Fibroblast of the aortic adventitia (primary cell): ENCODE measurements around the gene PARD6G. TPM values are rescaled to one million over a fixed set of nuclear protein-coding genes. Genes with fewer than 3 reads are reported as not detected.

Experiments used
- DNase-seq: peaks from one replicate; pipeline ENCODE4 v3.0.0-alpha.2; 2010; ENCODE audit warnings: low read depth
- H3K4me3 ChIP-seq: 2 replicates; pipeline ENCODE4 v1.5.1; 2011; ENCODE audit warnings: low read depth, mild to moderate bottlenecking, control low read depth, low read length, moderate library complexity
- CTCF ChIP-seq: IDR thresholded peaks from 2 replicates; pipeline ENCODE4 v1.5.1; 2011; ENCODE audit warnings: mild to moderate bottlenecking, low read length, control low read depth, inconsistent platforms; ENCODE audit not compliant: insufficient read depth
- total RNA-seq: library from RNA; depleted of rRNA; stranded (reverse); fragments of >200 nt; gene quantifications from 2 replicates; pipeline ENCODE4 v1.2.3, GENCODE V29; 2012; ENCODE audit warnings: low replicate concordance

Gene PARD6G
- total RNA-seq, 1 donor, result 0.54 TPM

DNA sequence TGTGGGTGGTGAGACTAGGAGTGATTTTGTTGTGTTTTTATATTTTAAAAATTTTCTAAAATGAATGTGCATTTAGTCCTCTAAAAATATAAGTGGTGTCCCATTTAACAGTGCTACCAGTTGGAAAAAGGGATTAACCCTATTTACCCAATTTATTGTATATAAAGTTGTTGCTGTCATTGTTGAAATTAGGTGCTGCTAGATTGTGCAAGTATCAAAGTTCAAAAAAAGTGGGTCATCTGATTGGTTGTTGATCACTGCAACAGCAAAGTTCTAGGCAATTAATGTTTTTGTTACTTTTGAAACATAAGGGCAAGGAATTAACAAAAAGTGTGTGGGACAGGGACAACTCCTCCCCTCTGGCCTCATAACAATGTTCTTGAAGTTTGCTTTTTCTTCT lies 97.6 kb downstream of the PARD6G start:
- no peak for TF ChIP-seq CTCF
- no peak for DNase-seq
- H3K4me3 ChIP-seq, result no peak overlapping the region

DNA sequence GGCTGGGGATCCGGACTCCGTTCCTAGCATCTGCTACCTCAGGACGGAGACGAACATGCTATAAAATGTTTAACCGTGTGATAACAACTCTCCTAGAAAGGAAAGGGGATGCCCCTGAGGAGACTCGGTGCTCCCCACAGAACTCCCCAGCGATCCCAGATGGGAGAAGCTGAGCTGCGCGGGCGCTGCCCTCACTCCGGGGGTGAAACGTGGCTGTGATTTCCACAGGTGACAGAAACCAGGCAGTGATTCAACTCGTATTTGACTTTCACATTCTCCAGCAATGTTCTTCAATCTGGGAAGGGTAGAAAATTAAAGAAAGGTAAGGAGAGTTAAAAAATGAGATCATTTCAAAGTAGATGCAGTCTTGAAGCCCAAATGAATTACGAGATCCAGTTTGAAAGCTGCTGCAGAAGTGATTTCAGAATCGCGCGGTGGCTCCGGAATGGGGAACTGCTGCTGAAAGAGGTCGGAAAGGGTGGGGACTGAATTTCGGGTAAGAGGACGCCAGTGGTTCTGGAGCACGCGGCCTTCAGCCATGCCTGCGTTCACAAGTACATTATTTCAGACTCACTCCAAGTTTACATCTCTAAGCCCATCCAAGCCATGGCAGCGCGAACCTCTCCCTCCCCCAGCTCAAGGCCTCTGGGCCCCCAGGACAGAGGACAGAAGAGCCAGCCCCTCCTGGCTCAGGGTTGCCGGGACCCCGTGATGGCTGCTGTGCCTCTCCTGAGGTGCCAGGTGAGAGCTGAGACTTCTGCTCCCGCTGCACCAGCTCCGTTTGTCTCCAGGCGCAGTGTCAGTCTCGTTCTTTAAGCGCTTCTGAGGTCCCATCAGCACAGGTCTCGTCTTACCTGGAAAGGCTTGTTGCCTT lies 98.8 kb downstream of the PARD6G start:
- TF ChIP-seq CTCF, result no peak
- H3K4me3 ChIP-seq, result peak overlapping the region; percentile 80
- DNase-seq, result peak; percentile 39

DNA sequence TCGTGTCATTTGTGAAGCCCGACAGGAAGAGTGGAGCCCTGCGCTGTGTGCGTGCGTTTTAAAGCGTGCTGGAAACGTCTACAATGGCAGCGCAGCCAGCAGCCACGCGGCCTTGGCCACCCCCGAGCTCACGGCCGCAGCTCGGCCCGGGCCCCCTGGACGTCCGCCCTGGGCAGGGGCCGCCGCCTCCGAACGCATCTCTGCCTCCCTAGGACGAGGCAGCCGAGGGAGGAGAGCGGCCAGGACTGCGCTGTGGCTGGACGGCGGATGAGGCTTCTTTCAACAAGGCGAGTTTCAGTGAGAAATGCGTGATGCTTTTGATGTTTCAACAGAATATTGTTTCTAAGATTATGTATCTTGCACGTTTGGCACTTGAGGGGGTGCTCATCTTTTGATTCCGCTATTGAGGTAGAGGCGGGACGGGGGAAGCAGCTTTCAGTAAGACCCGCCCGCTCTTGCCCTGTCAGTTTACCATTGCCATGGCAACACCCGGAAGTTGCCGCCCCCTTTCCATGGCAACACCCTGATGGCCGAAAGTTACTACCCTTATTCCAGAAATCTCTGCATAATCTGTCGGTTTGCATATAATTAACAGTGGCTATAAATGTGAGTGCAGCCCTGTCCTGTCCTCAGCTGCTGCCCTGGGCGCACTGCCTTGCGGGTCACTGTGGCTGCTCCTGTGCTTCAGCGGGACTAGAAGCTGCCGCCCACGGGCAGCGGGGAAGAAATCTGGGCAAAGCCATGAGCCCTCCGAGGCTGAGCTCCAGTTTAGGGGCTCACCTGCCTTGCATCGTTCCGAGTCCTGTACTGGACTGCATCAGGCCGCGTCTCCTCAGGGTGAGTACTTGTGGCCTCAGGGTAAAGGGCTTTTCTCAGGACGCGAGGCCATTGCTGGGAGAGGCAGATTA lies 99.6 kb downstream of the PARD6G start:
- H3K4me3 ChIP-seq, result peak overlapping the region; percentile 80
- peak; percentile 75 for DNase-seq
- TF ChIP-seq CTCF, result no peak

DNA sequence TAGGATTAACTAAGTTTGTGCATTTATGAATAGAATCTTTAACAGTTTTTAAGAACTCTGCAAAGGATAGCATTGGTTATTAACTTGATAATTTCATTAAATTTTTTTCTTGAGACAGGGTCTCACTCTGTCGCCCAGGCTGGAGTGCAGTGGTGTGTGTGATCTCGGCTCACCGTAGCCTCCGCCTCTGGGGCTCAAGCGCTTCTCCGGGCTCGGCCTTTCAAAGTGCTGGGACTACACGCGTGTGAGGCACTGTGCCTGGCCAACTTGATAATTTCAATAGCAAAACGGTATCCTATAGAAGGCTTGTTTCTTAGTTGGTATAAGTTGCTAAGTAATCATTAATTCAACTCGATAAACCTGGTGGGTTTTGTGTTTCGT lies 100.3 kb downstream of the PARD6G start:
- TF ChIP-seq CTCF, result no peak
- peak; percentile 22 for DNase-seq
- peak overlapping the region; percentile 80 for H3K4me3 ChIP-seq

DNA sequence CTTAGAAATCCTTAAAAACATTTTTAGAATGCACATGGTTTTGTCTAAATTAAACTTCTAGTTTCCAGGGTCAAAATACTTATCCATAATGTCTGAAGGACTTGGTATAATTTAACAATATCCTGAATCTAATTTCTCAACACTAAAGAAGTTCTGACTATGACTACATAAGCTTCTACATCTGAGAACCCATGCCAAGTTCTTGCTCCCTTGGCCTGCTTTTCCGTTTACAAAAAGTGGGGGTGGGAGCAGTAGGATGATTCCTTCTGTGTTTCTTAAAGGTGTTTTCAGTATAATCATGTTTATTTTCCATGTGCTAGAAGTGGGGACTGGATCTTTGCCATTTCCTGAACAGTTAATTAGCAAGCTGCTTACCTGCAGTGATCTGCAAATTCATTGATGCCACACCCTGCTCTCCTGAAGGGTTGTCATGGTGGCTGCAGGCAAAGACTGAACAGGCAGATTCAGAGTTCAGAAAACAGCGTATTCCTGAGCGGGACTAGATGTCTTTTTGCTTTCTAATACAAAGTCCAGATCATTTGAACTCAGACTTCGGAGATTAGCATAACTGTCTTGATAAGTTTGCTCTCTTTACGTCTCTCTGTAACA lies 102.0 kb downstream of the PARD6G start:
- H3K4me3 ChIP-seq, result no peak overlapping the region
- no peak for TF ChIP-seq CTCF

GRCh38 chr18:80143881-80144280 lies 103.4 kb downstream of the PARD6G start:
- no peak overlapping the region for H3K4me3 ChIP-seq
- DNase-seq, result peak; percentile 19
- TF ChIP-seq CTCF, result no peak

More for the DNA sequence above, 102.0 kb downstream of the PARD6G start:
- peak; percentile 15 for DNase-seq
